ENCODE measurements around the gene SNED1. TPM values are rescaled to one million over a fixed set of nuclear protein-coding genes. Genes with fewer than 3 reads are reported as not detected.

SNED1 gene
- polyA plus RNA-seq, 1 donor from 2014 or later, result 0.32 TPM

DNA sequence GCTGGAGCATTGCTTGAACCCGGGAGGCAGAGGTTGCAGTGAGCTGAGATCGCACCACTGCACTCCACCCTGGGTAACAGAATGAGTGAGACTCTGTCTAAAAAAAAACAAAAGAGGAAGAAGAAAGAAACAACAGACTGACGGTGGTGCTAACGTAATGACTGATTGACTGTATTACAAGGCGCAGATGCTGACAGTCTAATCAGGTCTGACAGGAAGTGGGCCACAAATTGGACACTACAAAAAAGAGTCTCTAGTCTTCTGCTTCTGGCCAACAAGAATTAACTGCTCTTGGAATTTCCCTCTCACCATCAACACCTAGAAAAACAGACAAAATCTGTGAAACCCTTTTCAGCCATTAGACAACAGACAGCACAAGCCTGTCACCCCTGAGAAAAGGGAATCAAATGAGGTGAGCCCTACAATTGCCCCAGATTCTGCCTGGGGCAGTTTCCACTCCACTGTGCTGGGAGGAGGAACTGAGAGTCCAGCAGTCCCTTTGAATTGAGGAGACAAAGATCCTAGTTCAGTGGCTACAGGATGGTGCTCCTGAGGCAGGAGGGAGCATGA lies 43.3 kb downstream of the SNED1 start:
- no peak for TF ChIP-seq POLR2AphosphoS5 (IDR thresholded peaks at IDR 0.05)
- no peak for TF ChIP-seq SMC3 (conservative IDR thresholded peaks at IDR 0.05; ENCODE audit: poor library complexity)
- TF ChIP-seq, protein P1, sequence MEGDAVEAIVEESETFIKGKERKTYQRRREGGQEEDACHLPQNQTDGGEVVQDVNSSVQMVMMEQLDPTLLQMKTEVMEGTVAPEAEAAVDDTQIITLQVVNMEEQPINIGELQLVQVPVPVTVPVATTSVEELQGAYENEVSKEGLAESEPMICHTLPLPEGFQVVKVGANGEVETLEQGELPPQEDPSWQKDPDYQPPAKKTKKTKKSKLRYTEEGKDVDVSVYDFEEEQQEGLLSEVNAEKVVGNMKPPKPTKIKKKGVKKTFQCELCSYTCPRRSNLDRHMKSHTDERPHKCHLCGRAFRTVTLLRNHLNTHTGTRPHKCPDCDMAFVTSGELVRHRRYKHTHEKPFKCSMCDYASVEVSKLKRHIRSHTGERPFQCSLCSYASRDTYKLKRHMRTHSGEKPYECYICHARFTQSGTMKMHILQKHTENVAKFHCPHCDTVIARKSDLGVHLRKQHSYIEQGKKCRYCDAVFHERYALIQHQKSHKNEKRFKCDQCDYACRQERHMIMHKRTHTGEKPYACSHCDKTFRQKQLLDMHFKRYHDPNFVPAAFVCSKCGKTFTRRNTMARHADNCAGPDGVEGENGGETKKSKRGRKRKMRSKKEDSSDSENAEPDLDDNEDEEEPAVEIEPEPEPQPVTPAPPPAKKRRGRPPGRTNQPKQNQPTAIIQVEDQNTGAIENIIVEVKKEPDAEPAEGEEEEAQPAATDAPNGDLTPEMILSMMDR (IDR thresholded peaks at IDR 0.05; ENCODE audit: poor library complexity, severe bottlenecking), result no peak
- TF ChIP-seq TAF1 (IDR thresholded peaks at IDR 0.05; ENCODE audit: low read depth), result no peak
- no peak for TF ChIP-seq RAD21 (conservative IDR thresholded peaks at IDR 0.05)
- no peak for TF ChIP-seq EZH2 (IDR thresholded peaks at IDR 0.05; ENCODE audit: borderline replicate concordance, insufficient read depth, low read length, poor library complexity, severe bottlenecking)
- TF ChIP-seq EP300 (conservative IDR thresholded peaks at IDR 0.05; ENCODE audit: poor library complexity, severe bottlenecking), result no peak
- Histone ChIP-seq H3K4me3 (ENCODE audit: low read length) (no peak overlapping the region), H3K79me2 (replicated peaks; ENCODE audit: insufficient read depth, low read length) (no peaks in the 10 kb centered on the region), H3K27me3 (ENCODE audit: insufficient read depth, low read depth, low read length) (peaks cover 22% of the 10 kb centered on the region), H3F3A (ENCODE audit: insufficient read depth, low read length, poor library complexity, severe bottlenecking) (no peaks in the 10 kb centered on the region), H2AFZ (ENCODE audit: low read depth, low read length) (no peak overlapping the region), H3K36me3 (ENCODE audit: insufficient read depth, low read length) (no peaks in the 10 kb centered on the region), H3K27ac (ENCODE audit: low read length) (no peak overlapping the region), H3K9me3 (ENCODE audit: low read length) (no peaks in the 10 kb centered on the region), H3K9me2 (ENCODE audit: insufficient read depth, low read length) (no peaks in the 10 kb centered on the region), H3K4me2 (ENCODE audit: low read length) (no peak overlapping the region), H3K9ac (ENCODE audit: low read length) (no peak overlapping the region), H4K20me1 (ENCODE audit: insufficient read depth) (no peaks in the 10 kb centered on the region)

DNA sequence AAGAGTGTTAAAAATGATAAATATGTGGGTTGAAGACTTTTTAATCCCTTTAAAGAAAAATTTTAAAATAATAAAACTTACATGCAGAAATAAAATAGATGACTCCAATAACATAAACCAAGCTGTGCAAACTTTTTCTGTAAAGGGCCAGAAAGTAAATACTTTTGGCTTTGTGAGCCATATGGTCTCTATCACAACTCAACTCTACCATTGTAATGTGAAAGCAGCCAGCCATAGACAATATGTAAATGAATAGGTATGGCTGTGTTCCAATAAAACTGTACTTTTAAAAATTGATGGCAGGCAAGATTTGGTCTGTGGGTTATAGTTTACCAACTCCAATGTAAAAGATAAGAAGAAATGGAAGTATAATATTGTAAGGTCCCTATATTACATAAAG lies 45.2 kb downstream of the SNED1 start:
- no peak overlapping the region for H3K4me2 ChIP-seq (ENCODE audit: low read length)
- H2AFZ ChIP-seq (ENCODE audit: low read depth, low read length), result no peak overlapping the region
- no peaks in the 10 kb centered on the region for H3K9me3 ChIP-seq (ENCODE audit: low read length)
- no peaks in the 10 kb centered on the region for H4K20me1 ChIP-seq (ENCODE audit: insufficient read depth)
- no peaks in the 10 kb centered on the region for H3K36me3 ChIP-seq (ENCODE audit: insufficient read depth, low read length)
- peaks cover 5% of the 10 kb centered on the region for H3K27me3 ChIP-seq (ENCODE audit: insufficient read depth, low read depth, low read length)
- no peaks in the 10 kb centered on the region for H3F3A ChIP-seq (ENCODE audit: insufficient read depth, low read length, poor library complexity, severe bottlenecking)
- H3K4me3 ChIP-seq (ENCODE audit: low read length), result no peak overlapping the region
- no peaks in the 10 kb centered on the region for H3K79me2 ChIP-seq (replicated peaks; ENCODE audit: insufficient read depth, low read length)
- H3K9ac ChIP-seq (ENCODE audit: low read length), result no peak overlapping the region
- H3K27ac ChIP-seq (ENCODE audit: low read length), result no peak overlapping the region
- no peaks in the 10 kb centered on the region for H3K9me2 ChIP-seq (ENCODE audit: insufficient read depth, low read length)
- TF ChIP-seq, protein P2, sequence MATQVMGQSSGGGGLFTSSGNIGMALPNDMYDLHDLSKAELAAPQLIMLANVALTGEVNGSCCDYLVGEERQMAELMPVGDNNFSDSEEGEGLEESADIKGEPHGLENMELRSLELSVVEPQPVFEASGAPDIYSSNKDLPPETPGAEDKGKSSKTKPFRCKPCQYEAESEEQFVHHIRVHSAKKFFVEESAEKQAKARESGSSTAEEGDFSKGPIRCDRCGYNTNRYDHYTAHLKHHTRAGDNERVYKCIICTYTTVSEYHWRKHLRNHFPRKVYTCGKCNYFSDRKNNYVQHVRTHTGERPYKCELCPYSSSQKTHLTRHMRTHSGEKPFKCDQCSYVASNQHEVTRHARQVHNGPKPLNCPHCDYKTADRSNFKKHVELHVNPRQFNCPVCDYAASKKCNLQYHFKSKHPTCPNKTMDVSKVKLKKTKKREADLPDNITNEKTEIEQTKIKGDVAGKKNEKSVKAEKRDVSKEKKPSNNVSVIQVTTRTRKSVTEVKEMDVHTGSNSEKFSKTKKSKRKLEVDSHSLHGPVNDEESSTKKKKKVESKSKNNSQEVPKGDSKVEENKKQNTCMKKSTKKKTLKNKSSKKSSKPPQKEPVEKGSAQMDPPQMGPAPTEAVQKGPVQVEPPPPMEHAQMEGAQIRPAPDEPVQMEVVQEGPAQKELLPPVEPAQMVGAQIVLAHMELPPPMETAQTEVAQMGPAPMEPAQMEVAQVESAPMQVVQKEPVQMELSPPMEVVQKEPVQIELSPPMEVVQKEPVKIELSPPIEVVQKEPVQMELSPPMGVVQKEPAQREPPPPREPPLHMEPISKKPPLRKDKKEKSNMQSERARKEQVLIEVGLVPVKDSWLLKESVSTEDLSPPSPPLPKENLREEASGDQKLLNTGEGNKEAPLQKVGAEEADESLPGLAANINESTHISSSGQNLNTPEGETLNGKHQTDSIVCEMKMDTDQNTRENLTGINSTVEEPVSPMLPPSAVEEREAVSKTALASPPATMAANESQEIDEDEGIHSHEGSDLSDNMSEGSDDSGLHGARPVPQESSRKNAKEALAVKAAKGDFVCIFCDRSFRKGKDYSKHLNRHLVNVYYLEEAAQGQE (IDR thresholded peaks at IDR 0.05; ENCODE audit: borderline replicate concordance), result no peak

Measured in neural cell (in vitro differentiated cells).